ENCODE data around the gene PARPBP. TPM values are rescaled to one million over a fixed set of nuclear protein-coding genes. Genes with fewer than 3 reads are reported as not detected.
"Not testable (repeated sequence)": the region's sequence is repeated elsewhere in the genome, so short reads cannot be mapped to it uniquely, and the experiment has no call there.

PARPBP gene
- total RNA-seq (1 to 10 TPM; 1.7 to 3.8 (median 1.8) TPM), total RNA-seq (0.76 to 24.1 (median 2.3) reads per million in 29 experiments)
- 3.4 TPM for total RNA-seq (2013)

DNA sequence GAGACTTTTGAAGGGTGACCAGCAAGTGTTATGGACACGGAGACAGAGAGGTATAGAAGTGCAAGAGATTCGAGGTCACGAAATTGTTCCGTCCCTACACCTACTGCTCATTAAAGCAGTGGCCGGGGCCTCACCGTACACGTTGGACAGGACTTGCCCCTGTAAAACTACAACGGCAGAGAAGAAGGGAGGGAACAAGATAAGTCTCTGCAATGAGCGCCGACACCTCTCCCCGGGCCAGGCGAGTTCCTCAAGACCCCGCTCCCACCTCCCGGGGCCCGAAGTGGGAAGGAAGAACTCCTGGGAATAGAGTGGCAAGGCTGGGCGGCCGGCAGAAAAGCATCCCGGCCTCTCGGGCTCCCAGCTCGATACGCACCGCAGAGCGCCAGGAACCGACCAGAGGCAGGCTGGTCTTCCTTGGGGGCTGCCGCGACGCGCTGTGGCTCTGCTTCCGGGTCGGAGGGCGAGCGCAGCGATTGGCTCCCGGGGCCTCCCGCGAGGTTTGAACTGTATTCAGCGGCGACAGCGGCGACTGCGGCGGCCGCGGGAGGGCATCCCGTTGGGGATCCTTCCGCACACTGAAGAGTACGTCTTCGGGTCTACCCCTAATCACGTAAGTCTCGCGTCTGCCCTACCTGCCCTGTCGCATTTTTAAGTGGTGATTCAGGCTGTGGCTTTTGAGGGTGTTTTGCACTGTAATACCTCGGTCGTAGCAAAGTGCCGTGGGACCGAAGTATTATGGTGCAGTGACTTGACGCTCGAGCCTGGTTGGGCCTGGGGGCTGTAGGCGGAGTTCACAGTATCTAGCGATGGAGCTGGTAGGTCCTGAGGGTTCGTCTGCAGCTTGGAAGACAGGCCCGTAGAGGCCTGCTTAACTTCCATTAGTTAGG lies at the start of gene PARPBP, which contains the start of gene NUP37:
Gene PARPBP, plus strand, starts transcription at position 510 of the 890 bp plus-strand sequence. CDS start 3,706 bp downstream, outside the sequence.
Gene NUP37, minus strand, starts transcription at position 441 of the 890 bp plus-strand sequence. CDS start 1,596 bp downstream, outside the sequence.
- POLR2A ChIA-PET = interaction anchor here in 1 of 2 donors (0.6 kb wide), 1 partner anchor 213 kb away, joined by 7 read pairs; no protein-coding TSS in a partner anchor
- Mint-ChIP-seq H3K36me3 (peaks cover 19% of the 10 kb centered on the region), H3K27me3 (no peaks in the 10 kb centered on the region), H3K27ac (peak within 1 kb of the TSS; percentile 85 to 93), H3K9me3 (no peaks in the 10 kb centered on the region), H3K4me3 (peak within 1 kb of the TSS; percentile 87 to 93 (median 93)), H3K4me1 (peaks cover 19 to 30% (median 26%) of the 10 kb centered on the region in 3 donors)
- H3K27ac ChIP-seq (ENCODE audit: low read length) = peak within 1 kb of the TSS; percentile 87
- H3K4me3 ChIP-seq (ENCODE audit: control insufficient read depth in 1 of 2, extremely low read depth in 1 of 2, low read length in 1 of 2) = peak within 1 kb of the TSS; percentile 83 to 88
- under 1% methylated on average over 51 of the region's 62 CpGs for WGBS (ENCODE audit: insufficient coverage)
- DNase-seq (peak; percentile 83 to 94 (median 90)), ATAC-seq (replicated peaks in 1 of 4) (peak; percentile 96 to 99 (median 98))
- peaks cover 0 to 12% of the 10 kb centered on the region in 2 donors for H3K36me3 ChIP-seq (ENCODE audit: control insufficient read depth in 2 of 2, extremely low read depth in 1 of 2, insufficient read depth in 1 of 2, low read length in 1 of 2)
- H3K9me3 ChIP-seq = no peaks in the 10 kb centered on the region
- peaks cover 14% of the 10 kb centered on the region in 2 experiments for H3K4me1 ChIP-seq (ENCODE audit: control insufficient read depth in 1 of 2, extremely low read depth in 1 of 2, insufficient read depth in 2 of 2, low read length in 2 of 2)
- CTCF ChIA-PET = no interaction called here
- no peaks in the 10 kb centered on the region for H3K27me3 ChIP-seq (replicated peaks in 1 of 2; ENCODE audit: control insufficient read depth in 2 of 2, extremely low read depth in 1 of 2, insufficient read depth in 2 of 2, low read length in 1 of 2)

DNA sequence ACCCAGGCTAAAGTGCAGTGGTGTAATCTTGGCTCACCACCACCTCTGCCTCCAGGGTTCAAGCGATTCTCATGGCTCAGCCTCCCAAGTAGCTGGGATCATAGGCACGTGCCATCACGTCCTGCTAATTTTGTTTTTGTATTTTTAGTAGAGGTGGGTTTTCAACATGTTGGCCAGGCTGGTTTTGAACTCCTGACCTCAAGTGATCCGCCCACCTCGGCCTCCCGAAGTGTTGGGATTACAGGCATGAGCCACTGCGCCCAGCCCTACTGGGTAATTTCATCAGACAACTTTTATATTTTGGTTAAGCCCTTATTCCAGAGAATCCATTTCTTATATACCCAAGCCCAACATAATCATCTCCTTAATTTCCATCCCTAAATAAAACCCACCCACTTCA lies 47.9 kb upstream of the PARPBP start:
- H3K4me1 Mint-ChIP-seq; H3K27ac Mint-ChIP-seq; H3K27me3 Mint-ChIP-seq; H3K27ac ChIP-seq (ENCODE audit: low read length); H3K4me3 Mint-ChIP-seq; H3K4me1 ChIP-seq (ENCODE audit: control insufficient read depth in 1 of 2, extremely low read depth in 1 of 2, insufficient read depth in 2 of 2, low read length in 2 of 2); DNase-seq; POLR2A ChIA-PET; H3K9me3 Mint-ChIP-seq; CTCF ChIA-PET; H3K27me3 ChIP-seq (replicated peaks in 1 of 2; ENCODE audit: control insufficient read depth in 2 of 2, extremely low read depth in 1 of 2, insufficient read depth in 2 of 2, low read length in 1 of 2); H3K4me3 ChIP-seq (ENCODE audit: control insufficient read depth in 1 of 2, extremely low read depth in 1 of 2, low read length in 1 of 2); H3K9me3 ChIP-seq; ATAC-seq (replicated peaks in 1 of 4): not testable (repeated sequence)
- H3K36me3 ChIP-seq (ENCODE audit: control insufficient read depth in 2 of 2, extremely low read depth in 1 of 2, insufficient read depth in 1 of 2, low read length in 1 of 2) = peaks cover 0 to 12% of the 10 kb centered on the region in 2 donors
- peaks cover 22% of the 10 kb centered on the region for H3K36me3 Mint-ChIP-seq
- 98% methylated on average over 5 of the region's 7 CpGs for WGBS (ENCODE audit: insufficient coverage)

DNA sequence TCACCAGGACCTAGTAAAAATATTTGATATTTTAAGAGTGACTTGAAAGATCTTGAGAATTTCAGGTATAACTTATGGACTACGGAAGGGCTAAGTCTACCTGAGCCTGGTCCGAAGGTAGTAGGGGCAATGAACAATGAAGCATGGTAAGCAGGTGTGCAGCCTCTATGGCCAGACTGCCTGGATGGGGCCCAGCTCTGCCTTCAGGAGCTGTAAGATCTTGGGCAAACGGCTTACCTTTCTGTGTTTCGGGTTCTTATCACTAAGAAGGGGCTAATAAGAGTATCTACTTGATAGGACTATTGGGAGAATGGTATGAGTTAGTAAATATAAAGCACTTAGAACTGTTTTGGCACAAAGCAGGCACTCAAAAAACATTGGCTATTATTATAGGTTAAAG lies 39.1 kb upstream of the PARPBP start:
- Histone ChIP-seq H3K27ac (ENCODE audit: low read length) (no peak overlapping the region), H3K27me3 (replicated peaks in 1 of 2; ENCODE audit: control insufficient read depth in 2 of 2, extremely low read depth in 1 of 2, insufficient read depth in 2 of 2, low read length in 1 of 2) (no peaks in the 10 kb centered on the region), H3K4me3 (ENCODE audit: control insufficient read depth in 1 of 2, extremely low read depth in 1 of 2, low read length in 1 of 2) (no peak overlapping the region), H3K36me3 (ENCODE audit: control insufficient read depth in 2 of 2, extremely low read depth in 1 of 2, insufficient read depth in 1 of 2, low read length in 1 of 2) (peaks cover 0 to 30% of the 10 kb centered on the region in 2 donors), H3K4me1 (ENCODE audit: control insufficient read depth in 1 of 2, extremely low read depth in 1 of 2, insufficient read depth in 2 of 2, low read length in 2 of 2) (no peaks in the 10 kb centered on the region), H3K9me3 (no peaks in the 10 kb centered on the region)
- H3K36me3 Mint-ChIP-seq = peaks cover 74% of the 10 kb centered on the region
- H3K27ac Mint-ChIP-seq = peak overlapping the region in 1 of 2 donors; percentile 9
- ChIA-PET CTCF (no interaction called here), POLR2A (no interaction called here)
- no peaks in the 10 kb centered on the region for H3K27me3 Mint-ChIP-seq
- 100% methylated on average over 2 of the region's 4 CpGs for WGBS (ENCODE audit: insufficient coverage)
- ATAC-seq (replicated peaks in 1 of 4) (no peak), DNase-seq (no peak)
- H3K4me3 Mint-ChIP-seq = no peak overlapping the region
- H3K4me1 Mint-ChIP-seq = no peaks in the 10 kb centered on the region
- H3K9me3 Mint-ChIP-seq = no peaks in the 10 kb centered on the region

GRCh38 chr12:102089228-102089835 lies 30.7 kb upstream of the PARPBP start:
- H3K27ac Mint-ChIP-seq; H3K9me3 Mint-ChIP-seq; H3K4me1 Mint-ChIP-seq; H3K27me3 ChIP-seq (replicated peaks in 1 of 2; ENCODE audit: control insufficient read depth in 2 of 2, extremely low read depth in 1 of 2, insufficient read depth in 2 of 2, low read length in 1 of 2); ATAC-seq (replicated peaks in 1 of 4); H3K9me3 ChIP-seq; H3K4me3 ChIP-seq (ENCODE audit: control insufficient read depth in 1 of 2, extremely low read depth in 1 of 2, low read length in 1 of 2); POLR2A ChIA-PET; CTCF ChIA-PET; H3K4me1 ChIP-seq (ENCODE audit: control insufficient read depth in 1 of 2, extremely low read depth in 1 of 2, insufficient read depth in 2 of 2, low read length in 2 of 2); H3K4me3 Mint-ChIP-seq; H3K27ac ChIP-seq (ENCODE audit: low read length); DNase-seq; H3K36me3 ChIP-seq (ENCODE audit: control insufficient read depth in 2 of 2, extremely low read depth in 1 of 2, insufficient read depth in 1 of 2, low read length in 1 of 2); H3K27me3 Mint-ChIP-seq: not testable (repeated sequence)
- peaks cover 37% of the 10 kb centered on the region for H3K36me3 Mint-ChIP-seq
- WGBS (ENCODE audit: insufficient coverage) = 98% methylated on average over 25 of the region's 38 CpGs

DNA sequence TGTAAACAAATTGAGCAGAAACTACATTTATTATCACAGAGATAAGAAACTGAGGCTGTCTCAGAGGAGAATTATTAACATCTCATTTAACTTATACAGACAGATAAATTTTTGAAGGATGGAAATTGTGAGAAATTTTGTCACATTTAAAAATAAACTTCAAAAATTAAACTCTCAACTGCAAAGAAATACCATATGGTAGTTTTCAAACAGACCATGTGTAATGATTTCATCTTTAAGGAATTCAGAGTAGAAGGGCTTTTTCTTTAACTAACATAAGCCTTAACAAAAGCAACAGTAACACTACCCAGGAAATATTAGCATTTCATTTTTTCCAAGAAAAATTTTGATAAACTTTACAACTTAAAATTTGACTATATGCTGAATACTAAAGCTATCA lies 26.7 kb upstream of the PARPBP start:
- ATAC-seq (replicated peaks in 1 of 4) (no peak), DNase-seq (no peak)
- H3K27ac Mint-ChIP-seq = no peak overlapping the region
- Histone ChIP-seq H3K4me1 (ENCODE audit: control insufficient read depth in 1 of 2, extremely low read depth in 1 of 2, insufficient read depth in 2 of 2, low read length in 2 of 2) (no peaks in the 10 kb centered on the region), H3K27me3 (replicated peaks in 1 of 2; ENCODE audit: control insufficient read depth in 2 of 2, extremely low read depth in 1 of 2, insufficient read depth in 2 of 2, low read length in 1 of 2) (no peaks in the 10 kb centered on the region), H3K4me3 (ENCODE audit: control insufficient read depth in 1 of 2, extremely low read depth in 1 of 2, low read length in 1 of 2) (no peak overlapping the region), H3K36me3 (ENCODE audit: control insufficient read depth in 2 of 2, extremely low read depth in 1 of 2, insufficient read depth in 1 of 2, low read length in 1 of 2) (peaks cover 0 to 11% of the 10 kb centered on the region in 2 donors), H3K9me3 (no peaks in the 10 kb centered on the region), H3K27ac (ENCODE audit: low read length) (no peak overlapping the region)
- no peaks in the 10 kb centered on the region for H3K4me1 Mint-ChIP-seq
- H3K9me3 Mint-ChIP-seq = peaks cover 0 to 3% (median 0%) of the 10 kb centered on the region in 3 donors
- POLR2A ChIA-PET = no interaction called here
- no peaks in the 10 kb centered on the region for H3K27me3 Mint-ChIP-seq
- peaks cover 34% of the 10 kb centered on the region for H3K36me3 Mint-ChIP-seq
- CTCF ChIA-PET = no interaction called here
- no peak overlapping the region for H3K4me3 Mint-ChIP-seq

GRCh38 chr12:102095677-102096263 lies 24.2 kb upstream of the PARPBP start:
- no peaks in the 10 kb centered on the region for H3K9me3 Mint-ChIP-seq
- peaks cover 37% of the 10 kb centered on the region for H3K36me3 Mint-ChIP-seq
- DNase-seq (peak in 1 of 35 experiments; percentile 18), ATAC-seq (replicated peaks in 1 of 4) (peak in 2 of 4 experiments; percentile 50 to 51)
- no peak overlapping the region for H3K27ac Mint-ChIP-seq
- H3K27me3 ChIP-seq (replicated peaks in 1 of 2; ENCODE audit: control insufficient read depth in 2 of 2, extremely low read depth in 1 of 2, insufficient read depth in 2 of 2, low read length in 1 of 2) = no peaks in the 10 kb centered on the region
- H3K4me1 ChIP-seq (ENCODE audit: control insufficient read depth in 1 of 2, extremely low read depth in 1 of 2, insufficient read depth in 2 of 2, low read length in 2 of 2) = no peaks in the 10 kb centered on the region
- no CpG with 5 or more reads among the region's 2 CpGs for WGBS (ENCODE audit: insufficient coverage)
- H3K36me3 ChIP-seq (ENCODE audit: control insufficient read depth in 2 of 2, extremely low read depth in 1 of 2, insufficient read depth in 1 of 2, low read length in 1 of 2) = peaks cover 0 to 20% of the 10 kb centered on the region in 2 donors
- H3K4me1 Mint-ChIP-seq = no peaks in the 10 kb centered on the region
- no peaks in the 10 kb centered on the region for H3K27me3 Mint-ChIP-seq
- no peaks in the 10 kb centered on the region for H3K9me3 ChIP-seq
- POLR2A ChIA-PET = no interaction called here
- CTCF ChIA-PET = interaction anchor here (0.6 to 1.2 kb wide), 5 partner anchors 17 to 383 kb away, joined by 3 read pairs; partner anchors contain the start of gene WASHC3 (in 1 of the 2)
- no peak overlapping the region for H3K4me3 ChIP-seq (ENCODE audit: control insufficient read depth in 1 of 2, extremely low read depth in 1 of 2, low read length in 1 of 2)
- H3K4me3 Mint-ChIP-seq = no peak overlapping the region
- no peak overlapping the region for H3K27ac ChIP-seq (ENCODE audit: low read length)
